K562 (cell line): ENCODE data around the gene VIM. TPM values are rescaled to one million over a fixed set of nuclear protein-coding genes. Genes with fewer than 3 reads are reported as not detected.
A peak's percentile ranks its signal among the peaks of the same experiment; 100 is the strongest.

ENCODE experiments used
- CBX2 ChIP-seq: fragments of 200-600 bp; sonication (generic); IDR thresholded peaks from one replicate; pipeline ENCODE4 v1.6.1; 2012; ENCODE audit warnings: mild to moderate bottlenecking, low read length, inconsistent platforms; ENCODE audit not compliant: insufficient read depth, poor library complexity, severe bottlenecking
- FOXP1 ChIP-seq: sonication (generic); formaldehyde crosslinking; IDR thresholded peaks from 2 replicates; pipeline ENCODE4 v1.8.0; 2022; ENCODE audit warnings: mild to moderate bottlenecking, missing genetic modification reagents
- JUNB ChIP-seq: fragments of 450-650 bp; formaldehyde crosslinking; conservative IDR thresholded peaks from 2 replicates; pipeline ENCODE4 v1.4.0; 2020; ENCODE audit warnings: mild to moderate bottlenecking
- MYNN ChIP-seq, 2 experiments: sonication (generic); formaldehyde crosslinking in 1 of 2; IDR thresholded peaks; 2 replicates each; pipeline versions ENCODE4 v1.5.0 to v1.6.1; 2016 to 2020; ENCODE audit warnings: antibody characterized with exemption in 1 of 2, missing genetic modification reagents in 1 of 2
- PHF8 ChIP-seq: fragments of 200-600 bp; sonication (generic); IDR thresholded peaks from 2 replicates; pipeline ENCODE4 v1.6.1; 2012; ENCODE audit warnings: mixed run types, mild to moderate bottlenecking, inconsistent platforms, low read length, moderate library complexity, borderline replicate concordance
- STAT5A ChIP-seq: IDR thresholded peaks from 2 replicates; pipeline ENCODE4 v1.6.1; 2012; ENCODE audit warnings: low read length, inconsistent platforms, borderline replicate concordance
- TAL1 ChIP-seq: fragments of 450-650 bp; IDR thresholded peaks from 2 replicates; pipeline ENCODE4 v1.6.1; 2016; ENCODE audit warnings: mild to moderate bottlenecking
- ZFX ChIP-seq: sonication (generic); formaldehyde crosslinking; IDR thresholded peaks from 2 replicates; pipeline ENCODE4 v1.8.0; 2022; ENCODE audit warnings: mild to moderate bottlenecking, missing genetic modification reagents, moderate library complexity
- ZNF224 ChIP-seq: sonication (generic); formaldehyde crosslinking; IDR thresholded peaks from 2 replicates; pipeline ENCODE4 v1.8.0; 2022; ENCODE audit warnings: mild to moderate bottlenecking, missing genetic modification reagents
- ZNF444 ChIP-seq: fragments of 250-450 bp; sonication (Bioruptor Pico); IDR thresholded peaks from 2 replicates; pipeline ENCODE4 v1.4.0; 2020; ENCODE audit warnings: mild to moderate bottlenecking, moderate library complexity
- ZNF79 ChIP-seq: fragments of 250-450 bp; sonication (Bioruptor Pico); IDR thresholded peaks from 2 replicates; pipeline ENCODE4 v1.4.0; 2020; ENCODE audit warnings: low read depth, mild to moderate bottlenecking, moderate library complexity
- polyA plus RNA-seq, 8 experiments: library from polyadenylated mRNA; depleted of rRNA in 4 of 8; stranded (reverse) in 5 of 8; unstranded in 3 of 8; fragments of >200 nt; fragmentation: Nextera tagmentation in 2 of 8; fragmentation: Illumina TruSeq in 1 of 8; extraction: Ambion mirVana in 2 of 8; extraction: Trizol in 1 of 8; gene quantifications; 2 replicates each; pipeline versions ENCODE4 v1.2.1 to v1.2.3, GENCODE V29; 2011 to 2014; ENCODE audit warnings: inconsistent platforms in 1 of 8, missing spikeins in 1 of 8
- total RNA-seq, 7 experiments: library from RNA; depleted of rRNA in 6 of 7; stranded (reverse); fragments of >200 nt in 6 of 7; fragmentation: Illumina TruSeq in 2 of 7; extraction: Trizol in 2 of 7; gene quantifications; 2 replicates each; pipeline versions ENCODE4 v1.2.1 to v1.2.3, GENCODE V29; 2011 to 2021; ENCODE audit warnings: low replicate concordance in 1 of 7
- TF ChIP-seq, protein P1 (sequence below): fragments of 250-450 bp; sonication (Bioruptor Pico); IDR thresholded peaks from 2 replicates; pipeline ENCODE4 v1.5.1; 2021; ENCODE audit warnings: mild to moderate bottlenecking
- TF ChIP-seq, protein P2 (sequence below): IDR thresholded peaks from 2 replicates; pipeline ENCODE4 v1.6.1; 2011; ENCODE audit warnings: borderline replicate concordance, low read depth, mild to moderate bottlenecking, moderate library complexity, low read length; ENCODE audit not compliant: insufficient read depth, poor library complexity, severe bottlenecking
- TF ChIP-seq, protein P3 (sequence below), 2 experiments: fragments of 200-800 bp in 1 of 2; sonication (Bioruptor generic) in 1 of 2; sonication (generic) in 1 of 2; formaldehyde crosslinking in 1 of 2; IDR thresholded peaks in 1 of 2; conservative IDR thresholded peaks in 1 of 2; 2 replicates each; pipeline versions ENCODE4 v1.5.0 to v1.6.1; 2016 to 2020; ENCODE audit warnings: missing compliant biosample characterization in 1 of 2, missing genetic modification characterization in 1 of 2, missing genetic modification reagents in 1 of 2
- TF ChIP-seq, protein P4 (sequence below): fragments of 200-800 bp; sonication (Bioruptor generic); IDR thresholded peaks from 2 replicates; pipeline ENCODE4 v1.6.1; 2017; ENCODE audit warnings: missing genetic modification characterization, missing compliant biosample characterization
- TF ChIP-seq, protein P5 (sequence below): sonication (generic); formaldehyde crosslinking; IDR thresholded peaks from 2 replicates; pipeline ENCODE4 v1.8.0; 2022; ENCODE audit warnings: mild to moderate bottlenecking, missing genetic modification reagents, borderline replicate concordance

VIM gene
- total and polyA plus RNA-seq, 9 of the 15 experiments (the other 6 are each of a cell fraction or from before 2014, with no cell fraction given), result 86.0 to 621 (median 383) TPM

DNA sequence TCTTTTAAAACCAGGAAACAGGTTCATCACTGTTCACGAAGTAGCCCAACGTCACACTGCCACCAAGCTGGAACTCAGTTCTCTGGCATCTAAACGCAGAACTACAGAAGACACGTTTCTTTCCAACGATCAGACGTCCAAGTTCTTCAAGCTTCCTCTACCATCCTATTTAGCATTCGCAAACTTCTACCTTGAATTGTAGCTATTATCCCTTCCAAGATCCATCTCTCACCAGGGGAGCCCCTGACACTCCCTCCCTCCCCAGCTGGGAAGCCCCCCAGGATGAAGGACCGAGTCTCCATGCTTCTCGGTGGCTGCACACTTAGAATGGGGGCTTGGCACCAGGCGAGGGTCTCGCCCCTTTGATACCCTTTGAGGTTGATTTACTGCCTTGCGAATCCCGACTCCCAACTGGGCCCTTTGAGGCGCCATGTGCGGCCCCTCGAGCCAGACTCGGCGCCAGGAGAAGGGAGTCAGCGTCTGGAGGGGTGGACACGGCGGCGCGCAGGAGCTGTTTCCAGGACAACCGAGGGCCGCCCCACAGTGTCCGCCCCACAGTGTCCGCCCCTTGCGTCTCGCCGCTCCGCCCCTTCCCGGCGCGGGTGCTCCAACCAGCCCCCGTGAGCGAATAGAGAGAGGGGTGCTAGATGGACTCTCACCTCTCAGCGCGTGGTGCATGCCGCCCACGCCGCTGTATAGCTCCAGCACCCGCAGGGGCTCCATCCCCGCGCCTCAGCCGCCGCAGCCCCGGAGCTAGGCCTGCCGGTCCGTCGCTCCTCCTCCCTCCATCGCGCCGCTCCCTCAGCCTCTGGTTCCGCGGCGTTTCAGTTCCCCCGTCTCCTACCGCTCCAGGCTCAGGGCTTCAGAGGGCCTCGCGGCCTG, 26.9 kb upstream of the VIM start, which contains the start of gene TRDMT1 (continued):
- no peak for TF ChIP-seq ZNF224 (CRISPR knock-in tag)
- TF ChIP-seq ZNF79 (CRISPR knock-in tag), result no peak
- peak; percentile 100 for TF ChIP-seq ZFX (CRISPR knock-in tag)
- no peak for TF ChIP-seq ZNF444 (CRISPR knock-in tag)
- TF ChIP-seq, protein P1, sequence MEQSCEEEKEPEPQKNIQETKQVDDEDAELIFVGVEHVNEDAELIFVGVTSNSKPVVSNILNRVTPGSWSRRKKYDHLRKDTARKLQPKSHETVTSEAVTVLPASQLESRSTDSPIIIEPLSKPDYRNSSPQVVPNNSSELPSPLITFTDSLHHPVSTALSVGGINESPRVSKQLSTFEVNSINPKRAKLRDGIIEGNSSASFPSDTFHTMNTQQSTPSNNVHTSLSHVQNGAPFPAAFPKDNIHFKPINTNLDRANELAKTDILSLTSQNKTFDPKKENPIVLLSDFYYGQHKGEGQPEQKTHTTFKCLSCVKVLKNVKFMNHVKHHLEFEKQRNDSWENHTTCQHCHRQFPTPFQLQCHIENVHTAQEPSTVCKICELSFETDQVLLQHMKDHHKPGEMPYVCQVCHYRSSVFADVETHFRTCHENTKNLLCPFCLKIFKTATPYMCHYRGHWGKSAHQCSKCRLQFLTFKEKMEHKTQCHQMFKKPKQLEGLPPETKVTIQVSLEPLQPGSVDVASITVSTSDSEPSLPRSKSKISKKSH (CRISPR knock-in tag), result no peak
- TF ChIP-seq, protein P2, sequence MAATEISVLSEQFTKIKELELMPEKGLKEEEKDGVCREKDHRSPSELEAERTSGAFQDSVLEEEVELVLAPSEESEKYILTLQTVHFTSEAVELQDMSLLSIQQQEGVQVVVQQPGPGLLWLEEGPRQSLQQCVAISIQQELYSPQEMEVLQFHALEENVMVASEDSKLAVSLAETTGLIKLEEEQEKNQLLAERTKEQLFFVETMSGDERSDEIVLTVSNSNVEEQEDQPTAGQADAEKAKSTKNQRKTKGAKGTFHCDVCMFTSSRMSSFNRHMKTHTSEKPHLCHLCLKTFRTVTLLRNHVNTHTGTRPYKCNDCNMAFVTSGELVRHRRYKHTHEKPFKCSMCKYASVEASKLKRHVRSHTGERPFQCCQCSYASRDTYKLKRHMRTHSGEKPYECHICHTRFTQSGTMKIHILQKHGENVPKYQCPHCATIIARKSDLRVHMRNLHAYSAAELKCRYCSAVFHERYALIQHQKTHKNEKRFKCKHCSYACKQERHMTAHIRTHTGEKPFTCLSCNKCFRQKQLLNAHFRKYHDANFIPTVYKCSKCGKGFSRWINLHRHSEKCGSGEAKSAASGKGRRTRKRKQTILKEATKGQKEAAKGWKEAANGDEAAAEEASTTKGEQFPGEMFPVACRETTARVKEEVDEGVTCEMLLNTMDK, result peak; percentile 27
- no peak for TF ChIP-seq MYNN (IDR thresholded peaks at IDR 0.05)
- TF ChIP-seq MYNN (CRISPR knock-in tag; IDR thresholded peaks at IDR 0.05), result no peak
- no peak for TF ChIP-seq JUNB (CRISPR knock-in tag)
- TF ChIP-seq PHF8, result peak; percentile 100
- TF ChIP-seq TAL1, result no peak
- TF ChIP-seq, protein P3, sequence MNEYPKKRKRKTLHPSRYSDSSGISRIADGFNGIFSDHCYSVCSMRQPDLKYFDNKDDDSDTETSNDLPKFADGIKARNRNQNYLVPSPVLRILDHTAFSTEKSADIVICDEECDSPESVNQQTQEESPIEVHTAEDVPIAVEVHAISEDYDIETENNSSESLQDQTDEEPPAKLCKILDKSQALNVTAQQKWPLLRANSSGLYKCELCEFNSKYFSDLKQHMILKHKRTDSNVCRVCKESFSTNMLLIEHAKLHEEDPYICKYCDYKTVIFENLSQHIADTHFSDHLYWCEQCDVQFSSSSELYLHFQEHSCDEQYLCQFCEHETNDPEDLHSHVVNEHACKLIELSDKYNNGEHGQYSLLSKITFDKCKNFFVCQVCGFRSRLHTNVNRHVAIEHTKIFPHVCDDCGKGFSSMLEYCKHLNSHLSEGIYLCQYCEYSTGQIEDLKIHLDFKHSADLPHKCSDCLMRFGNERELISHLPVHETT (CRISPR knock-in tag; conservative IDR thresholded peaks at IDR 0.05 in 1 of 2, IDR thresholded peaks at IDR 0.05 in 1 of 2), result peak in 1 of 2 experiments; percentile 70; a peak in 2 of 4 replicates
- TF ChIP-seq, protein P4, sequence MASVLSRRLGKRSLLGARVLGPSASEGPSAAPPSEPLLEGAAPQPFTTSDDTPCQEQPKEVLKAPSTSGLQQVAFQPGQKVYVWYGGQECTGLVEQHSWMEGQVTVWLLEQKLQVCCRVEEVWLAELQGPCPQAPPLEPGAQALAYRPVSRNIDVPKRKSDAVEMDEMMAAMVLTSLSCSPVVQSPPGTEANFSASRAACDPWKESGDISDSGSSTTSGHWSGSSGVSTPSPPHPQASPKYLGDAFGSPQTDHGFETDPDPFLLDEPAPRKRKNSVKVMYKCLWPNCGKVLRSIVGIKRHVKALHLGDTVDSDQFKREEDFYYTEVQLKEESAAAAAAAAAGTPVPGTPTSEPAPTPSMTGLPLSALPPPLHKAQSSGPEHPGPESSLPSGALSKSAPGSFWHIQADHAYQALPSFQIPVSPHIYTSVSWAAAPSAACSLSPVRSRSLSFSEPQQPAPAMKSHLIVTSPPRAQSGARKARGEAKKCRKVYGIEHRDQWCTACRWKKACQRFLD (CRISPR knock-in tag), result peak; percentile 86
- TF ChIP-seq, protein P5, sequence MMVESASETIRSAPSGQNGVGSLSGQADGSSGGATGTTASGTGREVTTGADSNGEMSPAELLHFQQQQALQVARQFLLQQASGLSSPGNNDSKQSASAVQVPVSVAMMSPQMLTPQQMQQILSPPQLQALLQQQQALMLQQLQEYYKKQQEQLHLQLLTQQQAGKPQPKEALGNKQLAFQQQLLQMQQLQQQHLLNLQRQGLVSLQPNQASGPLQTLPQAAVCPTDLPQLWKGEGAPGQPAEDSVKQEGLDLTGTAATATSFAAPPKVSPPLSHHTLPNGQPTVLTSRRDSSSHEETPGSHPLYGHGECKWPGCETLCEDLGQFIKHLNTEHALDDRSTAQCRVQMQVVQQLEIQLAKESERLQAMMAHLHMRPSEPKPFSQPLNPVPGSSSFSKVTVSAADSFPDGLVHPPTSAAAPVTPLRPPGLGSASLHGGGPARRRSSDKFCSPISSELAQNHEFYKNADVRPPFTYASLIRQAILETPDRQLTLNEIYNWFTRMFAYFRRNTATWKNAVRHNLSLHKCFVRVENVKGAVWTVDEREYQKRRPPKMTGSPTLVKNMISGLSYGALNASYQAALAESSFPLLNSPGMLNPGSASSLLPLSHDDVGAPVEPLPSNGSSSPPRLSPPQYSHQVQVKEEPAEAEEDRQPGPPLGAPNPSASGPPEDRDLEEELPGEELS (CRISPR knock-in tag), result no peak
- TF ChIP-seq FOXP1, result no peak
- no peak; the same call in 1 of the 2 replicates for TF ChIP-seq STAT5A
- TF ChIP-seq CBX2, result no peak
